HepG2 (cell line): ENCODE data around the gene TTC5. TPM values are rescaled to one million over a fixed set of nuclear protein-coding genes. Genes with fewer than 3 reads are reported as not detected.

Experiments used
- GLI4 ChIP-seq: sonication (generic); formaldehyde crosslinking; IDR thresholded peaks from 2 replicates; pipeline ENCODE4 v1.5.1; 2020; ENCODE audit warnings: missing genetic modification reagents, mild to moderate bottlenecking, moderate library complexity, borderline replicate concordance
- HNRNPK ChIP-seq: fragments of 200-400 bp; formaldehyde crosslinking; IDR thresholded peaks from 2 replicates; pipeline ENCODE4 v1.6.1; 2018; ENCODE audit warnings: low read length, low read depth, moderate library complexity, mild to moderate bottlenecking; ENCODE audit not compliant: poor library complexity, severe bottlenecking
- MEF2D ChIP-seq: sonication (generic); formaldehyde crosslinking; IDR thresholded peaks from 2 replicates; pipeline ENCODE4 v1.5.1; 2020; ENCODE audit warnings: mild to moderate bottlenecking, missing genetic modification reagents
- MYC ChIP-seq: sonication (generic); formaldehyde crosslinking; IDR thresholded peaks from 2 replicates; pipeline ENCODE4 v1.9.0; 2021; ENCODE audit warnings: missing genetic modification reagents, borderline replicate concordance
- NFATC3 ChIP-seq: sonication (generic); formaldehyde crosslinking; IDR thresholded peaks from 2 replicates; pipeline ENCODE4 v1.5.1; 2020; ENCODE audit warnings: mild to moderate bottlenecking, missing genetic modification reagents
- NFYB ChIP-seq: sonication (generic); formaldehyde crosslinking; IDR thresholded peaks from 2 replicates; pipeline ENCODE4 v1.4.0; 2020; ENCODE audit warnings: missing genetic modification reagents
- PAXIP1 ChIP-seq: sonication (generic); formaldehyde crosslinking; conservative IDR thresholded peaks from 2 replicates; pipeline ENCODE4 v1.4.0; 2020; ENCODE audit warnings: mild to moderate bottlenecking, missing genetic modification reagents, moderate library complexity
- PBX2 ChIP-seq: IDR thresholded peaks from 2 replicates; pipeline ENCODE4 v1.6.1; 2016; ENCODE audit warnings: control low read depth
- RBFOX2 ChIP-seq: fragments of 200-400 bp; formaldehyde crosslinking; IDR thresholded peaks from 2 replicates; pipeline ENCODE4 v1.6.1; 2017; ENCODE audit warnings: low read depth, mild to moderate bottlenecking, low read length
- RNF2 ChIP-seq: fragments of 450-650 bp; conservative IDR thresholded peaks from 2 replicates; pipeline ENCODE4 v1.6.1; 2016; ENCODE audit warnings: low read depth
- SP2 ChIP-seq: sonication (generic); formaldehyde crosslinking; IDR thresholded peaks from 2 replicates; pipeline ENCODE4 v1.5.1; 2020; ENCODE audit warnings: mild to moderate bottlenecking, missing genetic modification reagents
- THYN1 ChIP-seq: sonication (generic); formaldehyde crosslinking; IDR thresholded peaks from 2 replicates; pipeline ENCODE4 v1.8.1; 2023; ENCODE audit warnings: low read depth, mild to moderate bottlenecking, moderate library complexity, missing genetic modification reagents, borderline replicate concordance
- ZMYM2 ChIP-seq: sonication (generic); formaldehyde crosslinking; IDR thresholded peaks from 2 replicates; pipeline ENCODE4 v1.8.0; 2022; ENCODE audit warnings: mild to moderate bottlenecking, missing genetic modification reagents
- ZNF101 ChIP-seq: sonication (generic); formaldehyde crosslinking; IDR thresholded peaks from 2 replicates; pipeline ENCODE4 v1.4.0; 2020; ENCODE audit warnings: mild to moderate bottlenecking, low read depth, missing genetic modification reagents, borderline replicate concordance
- ZNF160 ChIP-seq: sonication (generic); formaldehyde crosslinking; IDR thresholded peaks from 2 replicates; pipeline ENCODE4 v1.8.0; 2022; ENCODE audit warnings: mild to moderate bottlenecking, inconsistent platforms, missing genetic modification reagents
- ZNF253 ChIP-seq: sonication (generic); formaldehyde crosslinking; IDR thresholded peaks from 2 replicates; pipeline ENCODE4 v1.8.0; 2022; ENCODE audit warnings: mild to moderate bottlenecking, missing genetic modification reagents, borderline replicate concordance
- ZNF260 ChIP-seq: sonication (generic); formaldehyde crosslinking; IDR thresholded peaks from 2 replicates; pipeline ENCODE4 v1.4.0; 2020; ENCODE audit warnings: missing genetic modification reagents, low read depth, mild to moderate bottlenecking, borderline replicate concordance
- ZNF547 ChIP-seq: sonication (generic); formaldehyde crosslinking; IDR thresholded peaks from 2 replicates; pipeline ENCODE4 v1.5.1; 2020; ENCODE audit warnings: mild to moderate bottlenecking, missing genetic modification reagents
- ZNF552 ChIP-seq: sonication (generic); formaldehyde crosslinking; IDR thresholded peaks from 2 replicates; pipeline ENCODE4 v1.9.0; 2022; ENCODE audit warnings: missing genetic modification reagents, mild to moderate bottlenecking, borderline replicate concordance
- ZNF652 ChIP-seq: IDR thresholded peaks from 2 replicates; pipeline ENCODE4 v1.6.1; 2016; ENCODE audit warnings: low read depth, borderline replicate concordance
- ZNF7 ChIP-seq: IDR thresholded peaks from 2 replicates; pipeline ENCODE4 v1.6.1; 2016; ENCODE audit warnings: missing biosample characterization, missing genetic modification reagents
- ZNF737 ChIP-seq: sonication (generic); formaldehyde crosslinking; IDR thresholded peaks from 2 replicates; pipeline ENCODE4 v1.5.0; 2020; ENCODE audit warnings: missing genetic modification reagents, mild to moderate bottlenecking, borderline replicate concordance
- ZSCAN31 ChIP-seq: sonication (generic); formaldehyde crosslinking; IDR thresholded peaks from 2 replicates; pipeline ENCODE4 v1.5.0; 2020; ENCODE audit warnings: low read depth, mild to moderate bottlenecking, missing genetic modification reagents
- polyA plus RNA-seq, 8 experiments: library from polyadenylated mRNA; depleted of rRNA in 3 of 8; stranded (reverse) in 7 of 8; unstranded in 1 of 8; fragments of >200 nt; fragmentation: Illumina TruSeq in 4 of 8; extraction: Trizol in 4 of 8; gene quantifications; 2 replicates each; pipeline versions ENCODE4 v1.2.1 to v1.2.3, GENCODE V29; 2011 to 2016; ENCODE audit warnings: low read depth in 4 of 8, missing spikeins in 1 of 8, mixed read lengths in 1 of 8; ENCODE audit not compliant: insufficient read depth in 1 of 8
- total RNA-seq, 5 experiments: library from RNA; depleted of rRNA; stranded (reverse); fragments of >200 nt; fragmentation: Illumina TruSeq; extraction: Trizol; gene quantifications; 2 replicates each; pipeline ENCODE4 v1.2.3, GENCODE V29; 2016; ENCODE audit warnings: low read depth in 1 of 5
- TF ChIP-seq, protein P1 (sequence below): sonication (generic); formaldehyde crosslinking; IDR thresholded peaks from 2 replicates; pipeline ENCODE4 v1.4.0; 2020; ENCODE audit warnings: missing genetic modification reagents

The TTC5 gene
- total and polyA plus RNA-seq, 2 of the 13 experiments (the other 11 are each of a cell fraction or from before 2014, with no cell fraction given): 8.7 to 28.5 TPM

- TF ChIP-seq PAXIP1 (CRISPR knock-in tag) (peak; percentile 84), ZNF253 (CRISPR knock-in tag) (no peak), ZMYM2 (CRISPR knock-in tag) (no peak; the same call in 1 of the 2 replicates), ZNF652 (CRISPR knock-in tag) (no peak; the same call in 1 of the 2 replicates), SP2 (CRISPR knock-in tag) (0 out of 2 replicates have a peak, but pooled peaks have one; percentile 48), ZNF260 (no peak), NFATC3 (CRISPR knock-in tag) (0 out of 2 replicates have a peak, but pooled peaks have one; percentile 21), MYC (peak; percentile 87; the same call in 1 of the 2 replicates), ZNF160 (CRISPR knock-in tag) (peak; percentile 61; the same call in 1 of the 2 replicates), ZNF552 (CRISPR knock-in tag) (no peak), RBFOX2 (peak; percentile 89), ZNF737 (no peak), GLI4 (CRISPR knock-in tag) (0 out of 2 replicates have a peak, but pooled peaks have one; percentile 35), THYN1 (CRISPR knock-in tag) (peak; percentile 70; the same call in 1 of the 2 replicates), PBX2 (CRISPR knock-in tag) (peak; percentile 80), RNF2 (no peak), NFYB (peak; percentile 57; the same call in 1 of the 2 replicates), ZNF7 (CRISPR knock-in tag) (no peak), HNRNPK (peak; percentile 22), ZSCAN31 (CRISPR knock-in tag) (0 out of 2 replicates have a peak, but pooled peaks have one; percentile 20), ZNF547 (CRISPR knock-in tag) (peak; percentile 67), MEF2D (CRISPR knock-in tag) (peak; percentile 91), ZNF101 (no peak; the same call in 1 of the 2 replicates)
- TF ChIP-seq, protein P1, sequence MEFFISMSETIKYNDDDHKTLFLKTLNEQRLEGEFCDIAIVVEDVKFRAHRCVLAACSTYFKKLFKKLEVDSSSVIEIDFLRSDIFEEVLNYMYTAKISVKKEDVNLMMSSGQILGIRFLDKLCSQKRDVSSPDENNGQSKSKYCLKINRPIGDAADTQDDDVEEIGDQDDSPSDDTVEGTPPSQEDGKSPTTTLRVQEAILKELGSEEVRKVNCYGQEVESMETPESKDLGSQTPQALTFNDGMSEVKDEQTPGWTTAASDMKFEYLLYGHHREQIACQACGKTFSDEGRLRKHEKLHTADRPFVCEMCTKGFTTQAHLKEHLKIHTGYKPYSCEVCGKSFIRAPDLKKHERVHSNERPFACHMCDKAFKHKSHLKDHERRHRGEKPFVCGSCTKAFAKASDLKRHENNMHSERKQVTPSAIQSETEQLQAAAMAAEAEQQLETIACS (CRISPR knock-in tag): peak; percentile 19; the same call in 1 of the 2 replicates
Measured at GRCh38 chr14:20343092-20343861, 37.5 kb upstream of the TTC5 start, which contains the start of gene PARP2 (continued).
